HAP-1 (cell line): ENCODE data around the gene PCP4L1.

Experiments
- DNase-seq, 2 experiments: peaks; one replicate each; pipeline ENCODE4 v3.0.0-alpha.2; 2016 to 2020; ENCODE audit warnings: low spot score in 2 of 2
- H3K27me3 ChIP-seq: fragments of 250-450 bp; sonication (Bioruptor Pico); 2 replicates; pipeline ENCODE4 v1.5.1; 2020; ENCODE audit warnings: low read depth, mild to moderate bottlenecking, moderate library complexity
- H3K36me3 ChIP-seq: fragments of 250-450 bp; sonication (Bioruptor Pico); replicated peaks from 2 replicates; pipeline ENCODE4 v1.5.1; 2020; ENCODE audit warnings: mild to moderate bottlenecking
- H3K4me1 ChIP-seq: fragments of 250-450 bp; sonication (Bioruptor Pico); 2 replicates; pipeline ENCODE4 v1.5.1; 2020; ENCODE audit warnings: mild to moderate bottlenecking
- H3K4me3 ChIP-seq: fragments of 250-450 bp; sonication (Bioruptor Pico); 2 replicates; pipeline ENCODE4 v1.5.1; 2020; ENCODE audit warnings: mild to moderate bottlenecking, moderate library complexity
- H3K9me3 ChIP-seq: fragments of 250-450 bp; sonication (Bioruptor Pico); 2 replicates; pipeline ENCODE4 v1.5.1; 2020; ENCODE audit warnings: mild to moderate bottlenecking, moderate library complexity
- in situ Hi-C: fragments of 300-500 bp; cut with MboI; formaldehyde crosslinking; loops from 3 replicates; pipeline ENCODE4 v1.14.3; 2020; ENCODE audit warnings: low sequenced_read_pairs, inconsistent platforms, mixed read lengths

PCP4L1 gene

GRCh38 chr1:161333166-161333565 is 74.6 kb downstream of the PCP4L1 start:
- H3K4me3 ChIP-seq, result no peak overlapping the region
- H3K36me3 ChIP-seq, result peaks cover 69% of the 10 kb centered on the region
- H3K4me1 ChIP-seq, result peaks cover 12% of the 10 kb centered on the region
- H3K9me3 ChIP-seq, result no peaks in the 10 kb centered on the region
- H3K27me3 ChIP-seq, result no peaks in the 10 kb centered on the region
- in situ Hi-C loops, result no loop called here
- no peak for DNase-seq
